Upper lobe of left lung (tissue), 6 donors: ENCODE data around the gene NRXN3. TPM values are rescaled to one million over a fixed set of nuclear protein-coding genes. Genes with fewer than 3 reads are reported as not detected.
A peak's percentile ranks its signal among the peaks of the same experiment; 100 is the strongest.

Experiments
- ATAC-seq, 2 donors: fragments of 200-7000 bp; cut with Tn5 transposase; one replicate each; pipeline ENCODE4 v1.9.1; 2022; ENCODE audit warnings: mild to moderate bottlenecking in 2 of 2, moderate library complexity in 2 of 2; ENCODE audit not compliant: low FRiP score in 2 of 2
- DNase-seq, 2 donors: peaks; one replicate each; pipeline ENCODE4 v3.0.0-alpha.2; 2019 to 2020
- H3K27ac ChIP-seq, 4 donors: fragments of 200-600 bp; sonication (generic); one replicate each; pipeline ENCODE4 v1.5.1; 2016 to 2019
- H3K27me3 ChIP-seq, 4 donors: fragments of 200-600 bp; sonication (generic); one replicate each; pipeline ENCODE4 v1.5.1; 2017 to 2019
- H3K36me3 ChIP-seq, 4 donors: fragments of 200-600 bp; sonication (generic); one replicate each; pipeline ENCODE4 v1.5.1; 2016 to 2019
- H3K4me1 ChIP-seq, 4 donors: fragments of 200-600 bp; sonication (generic); one replicate each; pipeline ENCODE4 v1.5.1; 2018 to 2019
- H3K4me3 ChIP-seq, 4 donors: fragments of 200-600 bp; sonication (generic); one replicate each; pipeline ENCODE4 v1.5.1; 2017 to 2019; ENCODE audit warnings: mild to moderate bottlenecking in 2 of 4, moderate library complexity in 1 of 4
- H3K9me3 ChIP-seq, 4 donors: fragments of 200-600 bp; sonication (generic); one replicate each; pipeline ENCODE4 v1.5.1; 2018 to 2019
- EP300 ChIP-seq, 4 donors: sonication (generic); formaldehyde crosslinking; IDR thresholded peaks; one replicate each; pipeline ENCODE4 v1.5.1; 2017; ENCODE audit warnings: antibody characterized with exemption in 4 of 4, control low read depth in 2 of 4
- POLR2A ChIP-seq, 4 donors: fragments of 450-650 bp; IDR thresholded peaks; one replicate each; pipeline ENCODE4 v1.5.1; 2016 to 2017; ENCODE audit warnings: antibody characterized with exemption in 4 of 4, mild to moderate bottlenecking in 2 of 4
- POLR2AphosphoS5 ChIP-seq, 2 donors: sonication (generic); formaldehyde crosslinking; IDR thresholded peaks; one replicate each; pipeline ENCODE4 v1.5.1; 2017; ENCODE audit warnings: antibody characterized with exemption in 2 of 2
- whole genome bisulfite sequencing, 2 donors: methylation state at CpG; one replicate each; pipeline ENCODE4 v1.1.5; 2017 to 2018; 5-methylcytosine and 5-hydroxymethylcytosine counted together
- total RNA-seq, 6 donors: library from RNA; depleted of rRNA in 4 of 6; stranded (reverse); fragments of >200 nt in 4 of 6; gene quantifications; one replicate each; pipeline versions ENCODE4 v1.1.0 to v1.2.1, GENCODE V29; 2016 to 2021
- TF ChIP-seq, protein P1 (sequence below), 6 experiments: fragments of 450-650 bp in 4 of 6; fragments of 200-600 bp in 2 of 6; sonication (generic) in 2 of 6; IDR thresholded peaks; one replicate each; pipeline ENCODE4 v1.5.1; 2016 to 2019; ENCODE audit warnings: antibody characterized with exemption in 6 of 6
- donor health status: DM: no; HTN: no; CAD: no; lungs with moderate emphysema.
- donor health status: DM: no; HTN: yes; CAD: no; lungs with severe emphysema.

Gene NRXN3
- total RNA-seq, 6 donors from 2014 or later = 4.4 to 14.9 (median 7.2) TPM

DNA sequence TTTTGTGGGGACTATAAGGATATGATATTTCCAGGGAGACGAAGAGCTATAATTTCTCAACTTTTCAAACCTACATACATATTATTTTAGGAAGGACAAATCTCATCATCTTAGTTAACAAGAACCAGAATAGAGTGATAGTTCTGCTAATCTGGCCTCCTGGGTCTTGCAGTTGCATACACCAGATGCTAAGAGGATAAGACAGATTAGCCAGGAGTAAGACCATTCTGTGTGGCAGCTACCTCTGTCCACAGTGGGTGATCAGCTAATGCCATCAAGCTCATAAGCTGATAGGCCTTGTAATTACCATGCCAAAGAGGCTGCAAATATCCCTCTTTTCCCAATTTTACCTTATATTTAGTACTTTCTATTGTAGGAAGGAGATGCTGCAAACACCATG lies 776.8 kb downstream of the NRXN3 start:
- Histone ChIP-seq H3K27me3 (no peaks in the 10 kb centered on the region), H3K36me3 (no peaks in the 10 kb centered on the region), H3K4me3 (no peak overlapping the region), H3K9me3 (no peaks in the 10 kb centered on the region), H3K27ac (no peak overlapping the region), H3K4me1 (no peaks in the 10 kb centered on the region)
- TF ChIP-seq, protein P1, sequence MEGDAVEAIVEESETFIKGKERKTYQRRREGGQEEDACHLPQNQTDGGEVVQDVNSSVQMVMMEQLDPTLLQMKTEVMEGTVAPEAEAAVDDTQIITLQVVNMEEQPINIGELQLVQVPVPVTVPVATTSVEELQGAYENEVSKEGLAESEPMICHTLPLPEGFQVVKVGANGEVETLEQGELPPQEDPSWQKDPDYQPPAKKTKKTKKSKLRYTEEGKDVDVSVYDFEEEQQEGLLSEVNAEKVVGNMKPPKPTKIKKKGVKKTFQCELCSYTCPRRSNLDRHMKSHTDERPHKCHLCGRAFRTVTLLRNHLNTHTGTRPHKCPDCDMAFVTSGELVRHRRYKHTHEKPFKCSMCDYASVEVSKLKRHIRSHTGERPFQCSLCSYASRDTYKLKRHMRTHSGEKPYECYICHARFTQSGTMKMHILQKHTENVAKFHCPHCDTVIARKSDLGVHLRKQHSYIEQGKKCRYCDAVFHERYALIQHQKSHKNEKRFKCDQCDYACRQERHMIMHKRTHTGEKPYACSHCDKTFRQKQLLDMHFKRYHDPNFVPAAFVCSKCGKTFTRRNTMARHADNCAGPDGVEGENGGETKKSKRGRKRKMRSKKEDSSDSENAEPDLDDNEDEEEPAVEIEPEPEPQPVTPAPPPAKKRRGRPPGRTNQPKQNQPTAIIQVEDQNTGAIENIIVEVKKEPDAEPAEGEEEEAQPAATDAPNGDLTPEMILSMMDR (IDR thresholded peaks at IDR 0.05) = no peak
- TF ChIP-seq POLR2AphosphoS5 (IDR thresholded peaks at IDR 0.05) = no peak
- no peak for TF ChIP-seq EP300 (IDR thresholded peaks at IDR 0.05)
- no peak for TF ChIP-seq POLR2A (IDR thresholded peaks at IDR 0.05)
- no peak for DNase-seq
- WGBS, 2 donors = 78 to 100% methylated on average over 1 of the region's 1 CpG
- ATAC-seq = no peak

DNA sequence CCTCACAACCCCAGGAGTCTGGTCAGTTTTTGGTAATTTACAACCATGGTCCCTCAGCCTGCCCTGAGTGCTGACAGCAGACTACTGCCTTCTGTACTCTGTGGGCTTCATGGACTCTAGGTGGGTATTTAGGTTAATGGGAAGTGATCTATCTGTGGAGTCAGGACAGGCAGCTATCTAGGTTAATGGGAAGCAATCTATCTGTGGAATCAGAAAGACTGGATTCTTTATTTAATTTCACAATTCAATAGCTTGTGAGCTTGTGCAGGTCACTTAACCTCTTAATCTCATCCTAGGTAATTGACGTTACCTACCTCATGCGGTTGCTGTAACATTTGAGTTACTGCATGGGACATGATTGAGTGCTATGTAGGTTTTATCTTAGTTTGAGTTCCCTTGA lies 777.5 kb downstream of the NRXN3 start:
- H3K4me3 ChIP-seq = no peak overlapping the region
- H3K36me3 ChIP-seq = no peaks in the 10 kb centered on the region
- no peak for DNase-seq
- no peak for ATAC-seq
- no peaks in the 10 kb centered on the region for H3K27me3 ChIP-seq
- 96 to 97% methylated on average over 2 of the region's 2 CpGs for WGBS, 2 donors
- TF ChIP-seq EP300 (IDR thresholded peaks at IDR 0.05) = no peak
- TF ChIP-seq POLR2A (IDR thresholded peaks at IDR 0.05) = no peak
- TF ChIP-seq, protein P1 (IDR thresholded peaks at IDR 0.05) = no peak
- no peak for TF ChIP-seq POLR2AphosphoS5 (IDR thresholded peaks at IDR 0.05)
- no peaks in the 10 kb centered on the region for H3K4me1 ChIP-seq
- H3K9me3 ChIP-seq = no peaks in the 10 kb centered on the region
- no peak overlapping the region for H3K27ac ChIP-seq

DNA sequence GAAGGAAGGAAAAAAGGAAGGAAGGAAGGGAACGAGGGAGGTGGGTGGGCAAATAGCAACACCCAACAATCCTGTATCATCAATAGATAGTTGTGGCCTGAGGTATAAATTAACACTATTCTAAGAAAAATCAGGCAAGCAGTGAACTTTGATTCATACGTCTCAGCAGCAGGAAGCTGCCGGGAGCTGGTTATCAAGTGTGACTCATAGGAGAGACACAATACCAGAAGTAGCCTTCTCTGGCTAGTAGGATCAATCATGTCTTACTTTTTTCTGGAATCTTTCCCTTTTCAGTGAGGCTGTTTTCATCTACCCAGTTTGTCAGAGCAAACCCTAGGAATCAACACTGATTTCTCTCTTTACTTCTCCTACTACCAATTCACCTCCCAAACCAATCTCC lies 780.5 kb downstream of the NRXN3 start:
- no peak overlapping the region for H3K27ac ChIP-seq
- no peak for TF ChIP-seq EP300 (IDR thresholded peaks at IDR 0.05)
- DNase-seq = no peak
- WGBS, 2 donors = 47 to 64% methylated on average over 3 of the region's 3 CpGs
- no peaks in the 10 kb centered on the region for H3K27me3 ChIP-seq
- no peaks in the 10 kb centered on the region for H3K36me3 ChIP-seq
- no peak for ATAC-seq
- no peaks in the 10 kb centered on the region for H3K4me1 ChIP-seq
- H3K4me3 ChIP-seq = no peak overlapping the region
- H3K9me3 ChIP-seq = no peaks in the 10 kb centered on the region

DNA sequence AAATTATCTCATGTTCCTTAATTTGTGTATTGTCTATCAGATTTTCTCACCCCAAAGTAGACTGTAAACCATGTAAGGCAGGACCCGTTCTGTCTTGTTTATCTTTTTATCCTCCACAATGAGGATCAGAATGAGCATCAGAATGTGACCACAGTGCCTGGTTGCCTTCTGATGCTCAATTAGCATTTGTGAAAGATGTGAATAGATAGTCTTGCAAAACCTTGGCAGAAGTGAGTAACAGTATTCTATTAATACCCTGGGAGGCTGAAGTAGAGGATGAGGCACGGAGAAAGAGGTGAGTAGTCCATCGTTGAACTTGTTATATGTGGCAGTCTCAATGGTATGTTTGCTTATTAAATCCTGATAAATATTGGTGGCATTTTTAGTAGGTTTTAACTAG lies 781.4 kb downstream of the NRXN3 start:
- Histone ChIP-seq H3K9me3 (no peaks in the 10 kb centered on the region), H3K4me1 (no peaks in the 10 kb centered on the region), H3K27me3 (no peaks in the 10 kb centered on the region), H3K36me3 (no peaks in the 10 kb centered on the region), H3K4me3 (no peak overlapping the region), H3K27ac (no peak overlapping the region)
- DNase-seq (no peak), ATAC-seq (no peak)
- TF ChIP-seq, protein P1 (IDR thresholded peaks at IDR 0.05) = no peak
- no peak for TF ChIP-seq EP300 (IDR thresholded peaks at IDR 0.05)
- no peak for TF ChIP-seq POLR2A (IDR thresholded peaks at IDR 0.05)
- TF ChIP-seq POLR2AphosphoS5 (IDR thresholded peaks at IDR 0.05) = no peak
- 65 to 74% methylated on average over 3 of the region's 3 CpGs for WGBS, 2 donors

DNA sequence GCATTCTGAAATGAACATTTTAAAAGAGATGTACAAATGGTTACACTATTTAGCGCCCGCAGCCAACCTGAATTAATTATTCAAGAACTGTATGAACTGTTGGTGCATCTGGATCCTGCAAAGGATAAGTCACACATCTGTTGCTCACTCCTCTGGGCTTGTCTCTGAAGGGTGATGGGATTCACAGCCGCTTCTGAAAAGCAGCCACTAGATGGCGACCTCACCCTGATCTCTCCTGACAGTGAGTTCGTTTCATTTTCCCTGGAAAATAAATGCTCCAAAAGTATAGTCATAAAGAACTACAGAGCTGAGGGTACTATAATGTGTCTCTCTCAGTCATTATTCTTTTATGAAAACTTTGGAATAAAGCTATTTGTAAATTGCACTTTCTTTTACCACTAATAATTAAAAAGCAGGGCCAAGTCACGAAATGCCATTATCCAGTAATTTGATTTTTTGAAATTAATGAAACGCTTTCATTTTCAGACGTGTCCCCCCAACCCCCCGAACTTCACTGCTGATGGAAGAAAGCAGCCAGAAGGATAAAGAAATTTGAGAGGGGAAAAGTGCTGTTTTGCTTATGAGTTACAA lies 789.6 kb downstream of the NRXN3 start:
- ATAC-seq = peak; percentile 51 to 89
- no peak overlapping the region for H3K27ac ChIP-seq
- no peaks in the 10 kb centered on the region for H3K4me1 ChIP-seq
- TF ChIP-seq EP300 (IDR thresholded peaks at IDR 0.05) (no peak), POLR2AphosphoS5 (IDR thresholded peaks at IDR 0.05) (no peak), POLR2A (IDR thresholded peaks at IDR 0.05) (no peak)
- TF ChIP-seq, protein P1 (IDR thresholded peaks at IDR 0.05) = peak in 5 of 6 experiments; percentile 46 to 66 (median 59)
- H3K36me3 ChIP-seq = no peaks in the 10 kb centered on the region
- H3K9me3 ChIP-seq = no peaks in the 10 kb centered on the region
- 28 to 33% methylated on average over 9 of the region's 9 CpGs for WGBS, 2 donors
- H3K27me3 ChIP-seq = no peaks in the 10 kb centered on the region
- DNase-seq = peak in 1 of 2 donors; percentile 53
- peak overlapping the region in 1 of 4 donors; percentile 17 for H3K4me3 ChIP-seq
